SK-N-SH (cell line): Measurements from ENCODE around the gene SYT17.
A peak's percentile ranks its signal among the peaks of the same experiment; 100 is the strongest.

Source experiments
- MAX ChIP-seq: IDR thresholded peaks from 2 replicates; pipeline ENCODE4 v1.4.0; 2012; ENCODE audit warnings: low read depth
- RFX5 ChIP-seq: IDR thresholded peaks from 2 replicates; pipeline ENCODE4 v1.6.1; 2012; ENCODE audit warnings: mild to moderate bottlenecking, improper control_type of control experiment, low read length

GRCh38 chr16:19167710-19168370, at the start of gene SYT17:
- TF ChIP-seq MAX = peak; percentile 46; the same call in 1 of the 2 replicates
- TF ChIP-seq RFX5 = no peak
